Fibroblast of skin of left quadriceps (primary cell): ENCODE data around the gene FBXO22.
"Not testable (repeated sequence)": the region's sequence is repeated elsewhere in the genome, so short reads cannot be mapped to it uniquely, and the experiment has no call there.

Experiments
- DNase-seq, 2 experiments: peaks; one replicate each; pipeline ENCODE4 v3.0.0-alpha.2; 2013; ENCODE audit warnings: low read depth in 2 of 2

The FBXO22 gene

DNA sequence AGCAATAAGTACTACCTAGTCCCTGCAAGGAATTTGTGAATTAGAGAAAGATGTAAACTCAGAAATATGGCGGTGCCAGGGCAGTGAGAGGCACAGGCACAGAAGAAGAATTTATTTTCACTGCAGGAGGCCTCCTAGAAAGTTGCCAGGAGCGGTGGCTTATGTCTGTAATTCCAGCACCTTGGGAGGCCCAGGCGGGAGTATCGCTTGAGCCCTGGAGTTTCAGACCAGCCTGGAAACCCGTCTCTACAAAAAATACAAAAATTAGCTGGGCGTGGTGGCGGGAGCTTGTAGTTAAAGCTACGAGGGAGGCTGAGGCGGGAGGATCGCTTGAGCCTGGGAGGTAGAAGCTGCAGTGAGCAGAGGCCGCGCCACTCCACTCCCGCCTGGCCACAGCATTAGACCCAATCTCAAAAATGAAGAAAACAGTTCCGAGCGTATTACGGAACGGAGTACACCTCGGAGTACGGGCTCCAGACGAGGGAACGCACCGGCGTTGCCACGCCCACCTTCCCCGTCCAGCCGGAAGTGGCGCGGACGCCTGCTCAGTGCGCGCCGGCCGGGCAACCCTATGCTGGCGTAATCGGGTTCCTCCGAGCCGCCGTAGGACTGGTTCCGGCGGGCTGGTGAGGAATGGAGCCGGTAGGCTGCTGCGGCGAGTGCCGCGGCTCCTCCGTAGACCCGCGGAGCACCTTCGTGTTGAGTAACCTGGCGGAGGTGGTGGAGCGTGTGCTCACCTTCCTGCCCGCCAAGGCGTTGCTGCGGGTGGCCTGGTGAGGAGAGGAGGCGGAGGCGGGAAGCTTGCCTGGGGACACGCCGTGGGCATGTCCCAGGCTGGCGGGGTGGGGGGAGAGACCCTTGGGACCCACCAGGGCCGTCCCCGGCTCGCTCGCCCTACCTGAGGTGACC lies at the start of gene FBXO22:
TSS of gene FBXO22 (plus strand) at position 548 of the 909 bp plus-strand sequence. CDS start at position 634, 86 bp downstream.
- peak; percentile 73 to 77 for DNase-seq

DNA sequence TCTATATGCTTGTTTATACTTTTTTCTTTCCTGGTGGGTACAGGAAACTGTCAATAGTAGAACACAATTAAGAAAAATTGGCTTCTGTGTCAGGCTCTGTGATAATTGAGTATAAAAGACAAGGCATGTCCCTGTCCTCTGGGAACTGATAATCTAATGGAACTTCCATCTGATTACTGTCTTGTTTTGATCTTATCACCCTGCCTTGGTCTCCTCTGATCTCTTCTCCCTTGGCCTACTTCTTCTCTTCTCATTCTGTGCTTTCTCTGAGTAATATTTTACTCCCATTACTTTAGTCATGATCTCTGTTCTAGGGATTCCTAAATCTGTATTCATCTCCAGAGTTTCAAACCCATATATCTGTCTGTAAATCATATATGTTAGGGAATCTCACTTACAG lies 45.8 kb upstream of the FBXO22 start:
- no peak for DNase-seq

DNA sequence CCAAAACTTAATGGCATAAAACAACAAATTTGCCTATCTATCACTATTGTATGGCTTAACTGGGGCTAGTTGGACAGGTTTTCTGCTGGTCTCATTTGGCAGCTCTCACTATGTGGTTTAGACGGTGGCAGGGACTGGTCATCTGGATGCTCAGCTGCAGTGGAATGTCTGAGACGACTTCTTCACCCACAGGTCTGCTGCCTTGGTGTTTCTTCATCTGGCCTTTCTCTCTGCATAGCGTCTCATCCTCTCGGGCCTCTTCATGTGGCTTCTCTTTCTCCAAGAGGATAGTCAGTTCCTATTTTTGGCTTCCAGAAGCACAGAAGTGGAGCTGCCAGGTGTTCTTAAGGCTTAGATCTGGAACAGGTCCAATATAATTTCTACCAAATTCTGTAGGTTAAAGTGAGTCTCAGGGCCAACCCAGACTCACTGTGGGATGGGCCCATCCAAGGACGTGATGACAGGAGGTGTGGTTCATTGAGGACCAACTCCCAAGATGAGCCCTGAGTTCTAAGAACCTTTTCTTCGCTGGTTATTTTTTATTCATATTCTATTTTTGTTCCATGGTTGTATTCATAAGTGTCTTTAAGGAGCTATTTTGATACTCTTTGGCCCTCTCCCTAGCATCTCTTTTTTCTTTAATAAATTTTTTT lies 41.8 kb upstream of the FBXO22 start:
- no peak for DNase-seq

GRCh38 chr15:75862796-75863195 lies 40.9 kb upstream of the FBXO22 start:
- DNase-seq, result no peak

GRCh38 chr15:75864213-75865059 lies 39.2 kb upstream of the FBXO22 start:
- no peak for DNase-seq

DNA sequence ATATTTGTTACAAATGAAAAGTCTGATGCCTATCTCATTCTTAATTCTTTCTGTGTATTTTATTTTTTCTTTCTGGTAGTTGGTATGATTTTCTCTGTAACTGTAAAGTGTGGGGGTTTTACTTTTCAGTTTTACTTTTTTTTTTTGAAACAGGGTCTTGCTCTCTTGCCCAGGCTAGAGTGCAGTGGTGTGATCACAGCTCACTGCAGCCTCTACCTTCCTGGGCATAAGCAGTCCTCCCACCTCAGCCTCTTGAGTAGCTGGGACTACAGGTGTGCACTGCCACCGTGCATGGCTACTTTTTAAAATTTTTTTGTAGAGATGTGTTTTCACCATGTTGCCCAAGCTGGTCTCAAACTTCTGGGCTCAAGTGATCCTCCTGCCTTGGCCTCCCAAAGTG lies 37.6 kb upstream of the FBXO22 start:
- DNase-seq, result not testable (repeated sequence)

- no peak for DNase-seq
Measured at GRCh38 chr15:75866916-75867315, 36.8 kb upstream of the FBXO22 start.

- no peak for DNase-seq
Measured at GRCh38 chr15:75867449-75867848, 36.2 kb upstream of the FBXO22 start.

DNA sequence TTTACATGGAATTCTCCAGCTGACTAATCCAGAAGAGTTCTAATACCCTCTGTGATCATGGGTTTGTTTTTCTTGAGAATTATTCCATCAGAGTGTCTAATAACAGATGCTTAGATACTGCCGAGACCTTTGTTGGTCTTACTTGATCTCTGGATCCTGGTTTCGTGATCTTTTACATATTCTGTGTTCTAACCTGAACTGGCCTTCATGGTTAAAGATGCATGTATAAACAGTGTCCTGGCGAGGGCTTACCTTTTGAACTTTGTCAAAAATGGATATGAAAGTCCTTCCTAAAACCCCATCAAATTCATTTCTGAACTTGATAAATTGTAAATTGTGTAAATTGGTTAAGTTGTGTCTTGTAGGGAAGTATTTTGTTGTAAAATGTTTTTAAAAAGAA lies 35.7 kb upstream of the FBXO22 start:
- no peak for DNase-seq

GRCh38 chr15:75869446-75869845 lies 34.2 kb upstream of the FBXO22 start:
- DNase-seq, result no peak

DNA sequence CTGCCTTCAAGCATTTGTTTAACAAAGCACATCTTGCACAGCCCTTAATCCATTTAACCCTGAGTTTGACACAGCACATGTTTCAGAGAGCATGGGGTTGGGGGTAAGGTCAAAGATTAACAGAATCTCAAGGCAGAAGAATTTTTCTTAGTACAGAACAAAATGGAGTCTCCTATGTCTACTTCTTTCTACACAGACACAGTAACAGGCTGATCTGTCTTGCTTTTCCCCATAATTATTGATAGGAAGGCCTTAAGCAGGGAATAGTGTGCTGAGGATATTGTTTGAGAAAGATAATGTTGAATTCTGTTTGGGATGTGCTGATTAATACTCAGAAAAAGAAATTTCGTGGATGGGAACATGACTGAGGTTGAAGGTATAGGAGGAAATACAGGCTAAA lies 32.1 kb upstream of the FBXO22 start:
- DNase-seq, result not testable (repeated sequence)

- no peak for DNase-seq
Measured at GRCh38 chr15:75872403-75872990, 31.2 kb upstream of the FBXO22 start.

- DNase-seq, result peak in 1 of 2 experiments; percentile 17
Measured at GRCh38 chr15:75884041-75884440, 19.6 kb upstream of the FBXO22 start.

GRCh38 chr15:75887178-75887577 lies 16.5 kb upstream of the FBXO22 start:
- no peak for DNase-seq

- peak; percentile 77 to 78 for DNase-seq
Measured at GRCh38 chr15:75891895-75892294, 11.8 kb upstream of the FBXO22 start.

GRCh38 chr15:75895731-75896130 lies 7.9 kb upstream of the FBXO22 start:
- no peak for DNase-seq

DNA sequence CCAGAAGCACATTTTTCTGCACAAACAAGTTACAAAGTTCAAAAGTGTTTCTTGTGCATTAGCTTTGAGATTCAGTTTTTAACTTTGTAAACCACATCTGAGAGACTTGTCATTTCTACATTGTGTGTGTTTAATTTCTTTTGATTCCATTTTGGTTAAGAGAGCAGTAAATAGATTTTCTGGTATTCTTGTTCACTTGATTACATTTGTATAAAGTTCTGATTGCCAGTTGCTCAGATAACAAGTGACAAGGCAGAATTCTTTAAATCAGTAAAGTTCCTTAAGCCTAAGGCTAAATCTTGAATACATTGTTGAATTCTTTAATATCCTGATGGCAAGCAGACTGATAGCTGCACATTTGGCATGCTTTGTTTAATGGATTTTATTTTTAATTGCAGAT lies 3.1 kb upstream of the FBXO22 start:
- no peak for DNase-seq

GRCh38 chr15:75902129-75902557 lies 1.5 kb upstream of the FBXO22 start:
- DNase-seq, result no peak

GRCh38 chr15:75905231-75905630 lies 1.6 kb downstream of the FBXO22 start:
- no peak for DNase-seq

- DNase-seq, result not testable (repeated sequence)
Measured at GRCh38 chr15:75910355-75910754, 6.7 kb downstream of the FBXO22 start.

DNA sequence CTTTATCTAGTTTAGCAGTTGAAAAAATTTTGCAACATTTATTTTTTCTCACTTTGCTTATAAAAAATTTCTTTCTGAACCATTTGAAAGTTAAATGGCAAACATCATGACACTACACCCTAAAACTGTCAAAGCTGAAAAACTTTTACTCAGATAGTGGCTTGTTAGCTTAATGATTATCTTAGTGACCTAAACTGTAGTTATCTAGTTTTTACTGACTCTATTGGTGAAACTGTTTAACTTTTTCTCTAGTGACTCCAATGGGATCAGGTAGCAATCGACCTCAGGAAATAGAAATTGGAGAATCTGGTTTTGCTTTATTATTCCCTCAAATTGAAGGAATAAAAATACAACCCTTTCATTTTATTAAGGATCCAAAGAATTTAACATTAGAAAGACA lies 13.3 kb downstream of the FBXO22 start:
- no peak for DNase-seq

- DNase-seq, result no peak
Measured at GRCh38 chr15:75918135-75918534, 14.5 kb downstream of the FBXO22 start.
